GM12878 (cell line): Measurements from ENCODE around the gene TSC2. TPM values are rescaled to one million over a fixed set of nuclear protein-coding genes. Genes with fewer than 3 reads are reported as not detected.

Source experiments
- ATAC-seq: fragments of 200-7000 bp; cut with Tn5 transposase; 3 replicates; pipeline ENCODE4 v1.9.1; 2020; ENCODE audit warnings: mild to moderate bottlenecking, moderate library complexity
- BruUV-seq: library from RNA; stranded (reverse); fragments of 400-500 nt; replicated peaks from 2 replicates; lab custom pipeline; 2021; lab: Mats Ljungman, UMichigan
- CTCF ChIA-PET: fragments of 300-600 bp; sonication (Branson Sonifier 250); formaldehyde crosslinking; extraction: SDS; loops from one replicate; lab custom pipeline; 2021; ENCODE audit warnings: inconsistent platforms; lab: Yijun Ruan, JAX
- POLR2A ChIA-PET: fragments of 350-600 bp; formaldehyde crosslinking; extraction: SDS; loops from one replicate; lab custom pipeline; 2021; ENCODE audit warnings: inconsistent platforms; lab: Charles Lee
- RAD21 ChIA-PET: fragments of 300-600 bp; sonication (Branson Sonifier 250); formaldehyde crosslinking; loops from one replicate; lab custom pipeline; 2023; ENCODE audit warnings: antibody characterized with exemption; ENCODE audit not compliant: unreplicated experiment; lab: Charles Lee
- SMC1A ChIA-PET: fragments of 300-600 bp; sonication (Branson Sonifier 250); formaldehyde crosslinking; loops from one replicate; lab custom pipeline; 2023; ENCODE audit not compliant: unreplicated experiment, uncharacterized antibody; lab: Charles Lee
- DNase-seq: peaks from one replicate; pipeline ENCODE4 v3.0.0-alpha.2; 2011; ENCODE audit warnings: low read depth, low spot score
- FAIRE-seq: peaks from 3 replicates; lab custom pipeline; 2011; peaks lifted over from hg19 to GRCh38; lab: Jason Lieb, UNC
- H2AFZ ChIP-seq: 2 replicates; pipeline ENCODE4 v1.6.0; 2011; ENCODE audit warnings: low read depth, low read length, control low read depth; ENCODE audit not compliant: control insufficient read depth
- H3K27ac ChIP-seq: 2 replicates; pipeline ENCODE4 v1.5.1; 2011; ENCODE audit warnings: control low read depth; ENCODE audit not compliant: control insufficient read depth, insufficient read depth
- H3K27me3 ChIP-seq, 2 experiments: replicated peaks in 1 of 2; 2 replicates each; pipeline versions ENCODE4 v1.6.0 to v1.6.1; 2011; ENCODE audit warnings: low read length in 1 of 2; ENCODE audit not compliant: control insufficient read depth in 2 of 2, insufficient read depth in 2 of 2
- H3K36me3 ChIP-seq, 2 experiments: 2 replicates each; pipeline ENCODE4 v1.5.1; 2011; ENCODE audit warnings: low read length in 1 of 2; ENCODE audit not compliant: control insufficient read depth in 2 of 2, insufficient read depth in 2 of 2
- H3K4me1 ChIP-seq: 2 replicates; pipeline ENCODE4 v1.6.1; 2011; ENCODE audit warnings: mild to moderate bottlenecking, low read length, moderate library complexity, mixed read lengths; ENCODE audit not compliant: control insufficient read depth, insufficient read depth
- H3K4me2 ChIP-seq: 2 replicates; pipeline ENCODE4 v1.6.0; 2011; ENCODE audit warnings: control low read depth; ENCODE audit not compliant: control insufficient read depth, insufficient read depth
- H3K4me3 ChIP-seq: fragments of 200-600 bp; sonication (generic); 2 replicates; pipeline ENCODE4 v1.5.1; 2016
- H3K79me2 ChIP-seq: 2 replicates; pipeline ENCODE4 v1.6.0; 2011; ENCODE audit warnings: low read length; ENCODE audit not compliant: control insufficient read depth, insufficient read depth
- H3K9ac ChIP-seq: 2 replicates; pipeline ENCODE4 v1.8.0; 2011; ENCODE audit warnings: low read length, control low read depth, mixed read lengths; ENCODE audit not compliant: control insufficient read depth, insufficient read depth
- H3K9me3 ChIP-seq: replicated peaks from 3 replicates; pipeline ENCODE4 v1.5.1; 2011; ENCODE audit warnings: mild to moderate bottlenecking, low read length; ENCODE audit not compliant: control insufficient read depth, insufficient read depth
- H4K20me1 ChIP-seq: 2 replicates; pipeline ENCODE4 v1.6.0; 2011; ENCODE audit not compliant: control insufficient read depth, insufficient read depth
- CBX3 ChIP-seq: fragments of 200-600 bp; sonication (generic); IDR thresholded peaks from 2 replicates; pipeline ENCODE4 v1.6.1; 2016; ENCODE audit warnings: low read depth, borderline replicate concordance
- EZH2 ChIP-seq: IDR thresholded peaks from 2 replicates; pipeline ENCODE4 v1.6.1; 2012; ENCODE audit warnings: low read depth, mild to moderate bottlenecking, control low read depth, inconsistent platforms, low read length, borderline replicate concordance; ENCODE audit not compliant: control insufficient read depth
- FOXM1 ChIP-seq: IDR thresholded peaks from 2 replicates; pipeline ENCODE4 v1.6.1; 2012; ENCODE audit warnings: low read depth, mild to moderate bottlenecking, inconsistent platforms, low read length, moderate library complexity
- MEF2A ChIP-seq: IDR thresholded peaks from 2 replicates; pipeline ENCODE4 v1.6.1; 2011; ENCODE audit warnings: low read depth, mild to moderate bottlenecking, low read length, moderate library complexity; ENCODE audit not compliant: insufficient read depth
- MYC ChIP-seq: IDR thresholded peaks from 2 replicates; pipeline ENCODE4 v1.6.1; 2011; ENCODE audit warnings: mild to moderate bottlenecking, low read length, moderate library complexity, inconsistent platforms; ENCODE audit not compliant: insufficient read depth, insufficient replicate concordance, insufficient read length, severe bottlenecking
- NFIC ChIP-seq: IDR thresholded peaks from 2 replicates; pipeline ENCODE4 v1.6.1; 2012; ENCODE audit warnings: low read depth, mild to moderate bottlenecking, inconsistent platforms, low read length, moderate library complexity
- NFYA ChIP-seq: IDR thresholded peaks from 2 replicates; pipeline ENCODE4 v1.6.1; 2011; ENCODE audit warnings: low read depth, mild to moderate bottlenecking, low read length, improper control_type of control experiment, borderline replicate concordance
- NR2C1 ChIP-seq: fragments of 450-650 bp; IDR thresholded peaks from 2 replicates; pipeline ENCODE4 v1.6.1; 2017; ENCODE audit warnings: antibody characterized with exemption, mild to moderate bottlenecking, moderate library complexity
- NR2C2 ChIP-seq: IDR thresholded peaks from 2 replicates; pipeline ENCODE4 v1.6.1; 2011; ENCODE audit warnings: borderline replicate concordance, low read depth; ENCODE audit not compliant: control insufficient read depth, insufficient read length
- RCOR1 ChIP-seq: conservative IDR thresholded peaks from 2 replicates; pipeline ENCODE4 v1.6.1; 2012; ENCODE audit warnings: low read depth, low read length, improper control_type of control experiment
- SMAD5 ChIP-seq: IDR thresholded peaks from 2 replicates; pipeline ENCODE4 v1.6.1; 2016; ENCODE audit warnings: antibody characterized with exemption, low read depth
- SMARCA5 ChIP-seq: fragments of 450-650 bp; IDR thresholded peaks from 2 replicates; pipeline ENCODE4 v1.6.1; 2017; ENCODE audit warnings: mild to moderate bottlenecking
- TBL1XR1 ChIP-seq: IDR thresholded peaks from 2 replicates; pipeline ENCODE4 v1.6.1; 2012; ENCODE audit warnings: low read depth, low read length, improper control_type of control experiment
- TCF7 ChIP-seq: IDR thresholded peaks from 2 replicates; pipeline ENCODE4 v1.6.1; 2014; ENCODE audit warnings: antibody characterized with exemption, borderline replicate concordance
- WGBS: methylation state at CpG from one replicate; pipeline ENCODE4 v1.1.6; 2016; ENCODE audit warnings: low lambda C conversion rate; ENCODE audit not compliant: insufficient replicate concordance, insufficient coverage; ENCODE audit errors: missing lambda C conversion rate; 5-methylcytosine and 5-hydroxymethylcytosine counted together
- in situ Hi-C: fragments of 300-500 bp; cut with MboI; formaldehyde crosslinking; loops from 9 replicates; pipeline ENCODE4 v1.14.3; 2018; ENCODE audit warnings: mixed read lengths
- intact Hi-C: fragments of 100-400 bp; cut with micrococcal nuclease; formaldehyde crosslinking; loops from one replicate; pipeline ENCODE4 v1.14.2; 2022; ENCODE audit not compliant: unreplicated experiment
- polyA plus RNA-seq, 11 experiments: library from polyadenylated mRNA; depleted of rRNA in 4 of 11; unstranded in 6 of 11; stranded (reverse) in 5 of 11; fragments of >200 nt; fragmentation: Nextera tagmentation in 4 of 11; fragmentation: Illumina TruSeq in 1 of 11; extraction: Ambion mirVana in 4 of 11; extraction: Trizol in 1 of 11; gene quantifications; 1 replicate in 1 of 11; 2 replicates in 10 of 11; pipeline versions ENCODE4 v1.2.1 to v1.2.3, GENCODE V29; 2011 to 2016; ENCODE audit warnings: inconsistent platforms in 2 of 11, missing spikeins in 2 of 11, low read depth in 1 of 11
- total RNA-seq, 4 experiments: library from RNA; depleted of rRNA in 3 of 4; stranded (reverse); fragments of >200 nt in 3 of 4; fragmentation: Illumina TruSeq in 1 of 4; extraction: Trizol in 1 of 4; gene quantifications; 2 replicates each; pipeline versions ENCODE4 v1.2.1 to v1.2.3, GENCODE V29; 2013 to 2021
- TF ChIP-seq, protein P1 (sequence below): fragments of 450-650 bp; IDR thresholded peaks from 2 replicates; pipeline ENCODE4 v1.6.1; 2017; ENCODE audit warnings: low read depth, mild to moderate bottlenecking, moderate library complexity
- TF ChIP-seq, protein P2 (sequence below): fragments of 450-650 bp; IDR thresholded peaks from 2 replicates; pipeline ENCODE4 v1.6.1; 2017; ENCODE audit warnings: mild to moderate bottlenecking
- TF ChIP-seq, protein P3 (sequence below): fragments of 450-650 bp; IDR thresholded peaks from 2 replicates; pipeline ENCODE4 v1.6.1; 2014; ENCODE audit warnings: mild to moderate bottlenecking

TSC2 gene
- total and polyA plus RNA-seq, 10 of the 15 experiments (the other 5 are each of a cell fraction or from before 2014, with no cell fraction given), result 1.6 to 77.0 (median 21.6) TPM

DNA sequence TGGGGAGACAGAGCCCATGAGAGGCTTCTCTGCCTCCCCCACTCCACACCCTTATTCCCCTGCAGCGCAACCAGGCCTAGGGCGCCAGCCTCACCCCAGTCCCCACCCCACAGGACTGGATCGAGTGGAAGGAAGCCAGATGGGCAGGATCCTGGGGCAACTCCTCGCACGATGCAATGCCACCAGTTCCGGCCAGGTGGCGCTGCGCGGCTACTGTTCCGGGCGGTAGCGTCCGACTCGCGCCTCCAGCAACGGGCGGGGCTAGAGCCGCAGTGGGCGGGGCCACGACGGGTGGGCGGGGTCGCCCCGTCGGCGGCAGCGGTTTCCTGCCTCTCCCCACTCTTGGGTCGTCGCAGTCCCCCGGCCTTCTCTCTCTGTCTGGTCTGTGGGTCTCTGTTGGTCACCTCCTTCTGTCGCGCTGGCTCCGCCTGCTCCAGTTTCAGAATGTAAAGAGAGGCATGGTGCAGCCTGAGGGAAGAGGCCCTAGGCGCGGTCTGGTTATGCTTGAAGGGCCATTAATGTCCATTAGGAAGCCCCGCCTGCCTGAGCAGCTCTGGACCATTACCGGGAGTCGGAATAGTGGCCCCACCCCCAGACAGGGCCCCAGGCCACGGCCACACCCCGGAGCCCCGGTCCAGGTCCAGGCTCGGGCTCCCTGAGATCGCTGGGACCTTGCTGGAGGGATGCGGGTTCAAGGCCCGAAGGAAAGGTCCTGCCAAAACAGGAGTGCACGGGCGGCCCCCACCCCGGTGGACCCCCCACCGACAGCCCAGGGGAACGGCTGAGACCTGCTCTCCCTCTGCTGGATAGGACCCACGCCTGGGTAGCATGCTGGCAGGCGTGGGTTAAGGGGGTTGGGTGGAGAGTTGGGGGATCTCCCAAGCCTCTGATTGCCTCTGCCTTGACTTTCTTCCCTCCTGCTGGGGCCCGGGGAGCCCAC is 24.4 kb upstream of the TSC2 start:
- POLR2A ChIA-PET, result interaction anchor here (0.6 to 1.5 kb wide), 3 partner anchors 27 to 132 kb away, joined by 3 to 7 read pairs (median 4); partner anchors contain the start of gene TRAF7
- intact Hi-C loops (loop anchor here (1.0 kb wide), 1 partner anchor 117 kb away; no protein-coding TSS in a partner anchor), in situ Hi-C loops (loop anchor here (5.0 kb wide), 1 partner anchor 119 kb away; no protein-coding TSS in a partner anchor)
- Histone ChIP-seq H3K27ac (no peak overlapping the region), H3K79me2 (no peaks in the 10 kb centered on the region), H3K27me3 (peaks cover 14 to 17% of the 10 kb centered on the region in 2 experiments), H4K20me1 (peaks cover 5% of the 10 kb centered on the region; the same call in 1 of the 2 replicates), H3K9ac (0 out of 2 replicates have a peak overlapping the region, but pooled peaks have one; percentile 43), H3K36me3 (no peaks in the 10 kb centered on the region), H3K9me3 (no peaks in the 10 kb centered on the region), H3K4me2 (peak overlapping the region; percentile 93), H2AFZ (peak overlapping the region; percentile 90), H3K4me3 (peak overlapping the region; percentile 19; the same call in 1 of the 2 replicates), H3K4me1 (peaks cover 7% of the 10 kb centered on the region)
- CTCF ChIA-PET, result interaction anchor here (0.6 to 4.4 kb wide), 17 partner anchors 9 to 228 kb away, joined by 3 to 79 read pairs (median 6); partner anchors contain the start of genes ECI1, NTHL1, PKD1 and RAB26
- ATAC-seq (peak; percentile 84), FAIRE-seq (peak; percentile 97), DNase-seq (peak; percentile 51)
- 15% methylated on average over 40 of the region's 53 CpGs for WGBS
- SMC1A ChIA-PET, result interaction anchor here (0.9 to 1.6 kb wide), 5 partner anchors 98 to 228 kb away, joined by 3 to 10 read pairs (median 4); partner anchors contain the start of gene ECI1
- BruUV-seq, result no TSS peak
- RAD21 ChIA-PET, result interaction anchor here (1.0 to 2.2 kb wide), 5 partner anchors 21 to 117 kb away, joined by 3 to 21 read pairs (median 3); partner anchors contain the start of genes NTHL1 and TSC2
- TF ChIP-seq MYC (no peak), RCOR1 (no peak), SMAD5 (no peak), MEF2A (no peak), NR2C2 (no peak), EZH2 (no peak), CBX3 (no peak), FOXM1 (no peak), NFYA (no peak), NFIC (no peak), TCF7 (no peak), SMARCA5 (peak; percentile 22; the same call in 1 of the 2 replicates), NR2C1 (no peak), TBL1XR1 (no peak)
- TF ChIP-seq, protein P1, sequence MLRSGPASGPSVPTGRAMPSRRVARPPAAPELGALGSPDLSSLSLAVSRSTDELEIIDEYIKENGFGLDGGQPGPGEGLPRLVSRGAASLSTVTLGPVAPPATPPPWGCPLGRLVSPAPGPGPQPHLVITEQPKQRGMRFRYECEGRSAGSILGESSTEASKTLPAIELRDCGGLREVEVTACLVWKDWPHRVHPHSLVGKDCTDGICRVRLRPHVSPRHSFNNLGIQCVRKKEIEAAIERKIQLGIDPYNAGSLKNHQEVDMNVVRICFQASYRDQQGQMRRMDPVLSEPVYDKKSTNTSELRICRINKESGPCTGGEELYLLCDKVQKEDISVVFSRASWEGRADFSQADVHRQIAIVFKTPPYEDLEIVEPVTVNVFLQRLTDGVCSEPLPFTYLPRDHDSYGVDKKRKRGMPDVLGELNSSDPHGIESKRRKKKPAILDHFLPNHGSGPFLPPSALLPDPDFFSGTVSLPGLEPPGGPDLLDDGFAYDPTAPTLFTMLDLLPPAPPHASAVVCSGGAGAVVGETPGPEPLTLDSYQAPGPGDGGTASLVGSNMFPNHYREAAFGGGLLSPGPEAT, result no peak
- TF ChIP-seq, protein P2, sequence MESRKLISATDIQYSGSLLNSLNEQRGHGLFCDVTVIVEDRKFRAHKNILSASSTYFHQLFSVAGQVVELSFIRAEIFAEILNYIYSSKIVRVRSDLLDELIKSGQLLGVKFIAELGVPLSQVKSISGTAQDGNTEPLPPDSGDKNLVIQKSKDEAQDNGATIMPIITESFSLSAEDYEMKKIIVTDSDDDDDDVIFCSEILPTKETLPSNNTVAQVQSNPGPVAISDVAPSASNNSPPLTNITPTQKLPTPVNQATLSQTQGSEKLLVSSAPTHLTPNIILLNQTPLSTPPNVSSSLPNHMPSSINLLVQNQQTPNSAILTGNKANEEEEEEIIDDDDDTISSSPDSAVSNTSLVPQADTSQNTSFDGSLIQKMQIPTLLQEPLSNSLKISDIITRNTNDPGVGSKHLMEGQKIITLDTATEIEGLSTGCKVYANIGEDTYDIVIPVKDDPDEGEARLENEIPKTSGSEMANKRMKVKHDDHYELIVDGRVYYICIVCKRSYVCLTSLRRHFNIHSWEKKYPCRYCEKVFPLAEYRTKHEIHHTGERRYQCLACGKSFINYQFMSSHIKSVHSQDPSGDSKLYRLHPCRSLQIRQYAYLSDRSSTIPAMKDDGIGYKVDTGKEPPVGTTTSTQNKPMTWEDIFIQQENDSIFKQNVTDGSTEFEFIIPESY, result no peak; the same call in 1 of the 2 replicates
- TF ChIP-seq, protein P3, sequence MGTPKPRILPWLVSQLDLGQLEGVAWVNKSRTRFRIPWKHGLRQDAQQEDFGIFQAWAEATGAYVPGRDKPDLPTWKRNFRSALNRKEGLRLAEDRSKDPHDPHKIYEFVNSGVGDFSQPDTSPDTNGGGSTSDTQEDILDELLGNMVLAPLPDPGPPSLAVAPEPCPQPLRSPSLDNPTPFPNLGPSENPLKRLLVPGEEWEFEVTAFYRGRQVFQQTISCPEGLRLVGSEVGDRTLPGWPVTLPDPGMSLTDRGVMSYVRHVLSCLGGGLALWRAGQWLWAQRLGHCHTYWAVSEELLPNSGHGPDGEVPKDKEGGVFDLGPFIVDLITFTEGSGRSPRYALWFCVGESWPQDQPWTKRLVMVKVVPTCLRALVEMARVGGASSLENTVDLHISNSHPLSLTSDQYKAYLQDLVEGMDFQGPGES, result no peak
